ENCODE results near the gene NT5M. TPM values are rescaled to one million over a fixed set of nuclear protein-coding genes. Genes with fewer than 3 reads are reported as not detected.

NT5M gene
- total RNA-seq, 1 experiment from 2014 or later = 23.6 TPM

DNA sequence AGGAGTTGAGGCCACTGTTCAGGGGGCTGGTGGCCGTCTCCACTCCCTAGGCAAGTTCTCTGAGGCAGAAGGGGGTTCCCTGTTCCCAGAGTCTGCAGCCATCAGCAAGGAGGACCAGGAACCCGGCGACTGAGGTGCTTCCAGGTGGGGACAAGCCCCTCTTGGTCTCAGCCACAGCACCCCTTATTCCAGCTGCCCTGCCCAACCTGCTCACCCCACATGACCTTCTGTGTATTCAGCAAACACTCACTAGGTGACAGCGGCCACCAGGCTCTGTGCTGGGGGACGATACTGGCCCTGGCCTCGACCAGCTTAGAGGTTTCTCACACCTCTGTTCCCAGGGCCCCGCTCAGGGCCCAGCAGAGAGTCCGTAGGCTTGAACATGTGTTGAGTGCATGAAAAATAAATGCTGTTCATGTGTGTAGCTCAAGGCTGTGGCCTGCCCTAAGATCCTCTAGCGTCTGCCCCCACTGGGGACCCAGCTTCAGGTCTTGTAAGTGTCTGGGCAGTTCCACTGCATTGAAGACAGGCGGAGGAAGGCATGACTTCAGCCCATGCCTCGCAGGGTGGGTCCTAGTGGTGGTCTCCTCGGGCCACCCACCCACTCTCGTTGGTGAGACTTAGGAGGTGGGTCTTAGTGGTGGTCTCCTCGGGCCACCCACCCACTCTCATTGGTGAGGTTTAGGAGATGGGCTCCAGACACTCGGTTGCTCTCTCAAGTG is 44.2 kb downstream of the NT5M start:
- no peak for DNase-seq
- H3K36me3 ChIP-seq (ENCODE audit: insufficient read depth, low read length) = no peaks in the 10 kb centered on the region
- H3K27me3 ChIP-seq (ENCODE audit: low read length) = no peaks in the 10 kb centered on the region
- no peak overlapping the region for H3K9ac ChIP-seq (ENCODE audit: low read length)
- H3K4me2 ChIP-seq (ENCODE audit: low read depth, low read length, poor library complexity, severe bottlenecking) = no peak overlapping the region
- no peaks in the 10 kb centered on the region for H3K9me3 ChIP-seq (ENCODE audit: low read length)
- H3K9me2 ChIP-seq (replicated peaks; ENCODE audit: insufficient read depth, low read length) = no peaks in the 10 kb centered on the region
- H3K27ac ChIP-seq (ENCODE audit: low read length) = no peak overlapping the region
- no peaks in the 10 kb centered on the region for H3K79me2 ChIP-seq (ENCODE audit: low read length)
- no peak overlapping the region for H2AFZ ChIP-seq (ENCODE audit: low read length)
- H4K20me1 ChIP-seq (ENCODE audit: insufficient read depth, low read depth, low read length) = 0 out of 2 replicates have a peak, but pooled peaks cover 3% of the 10 kb centered on the region
- H3K4me1 ChIP-seq (ENCODE audit: low read length) = no peaks in the 10 kb centered on the region
- H3K4me3 ChIP-seq (ENCODE audit: low read length) = no peak overlapping the region

DNA sequence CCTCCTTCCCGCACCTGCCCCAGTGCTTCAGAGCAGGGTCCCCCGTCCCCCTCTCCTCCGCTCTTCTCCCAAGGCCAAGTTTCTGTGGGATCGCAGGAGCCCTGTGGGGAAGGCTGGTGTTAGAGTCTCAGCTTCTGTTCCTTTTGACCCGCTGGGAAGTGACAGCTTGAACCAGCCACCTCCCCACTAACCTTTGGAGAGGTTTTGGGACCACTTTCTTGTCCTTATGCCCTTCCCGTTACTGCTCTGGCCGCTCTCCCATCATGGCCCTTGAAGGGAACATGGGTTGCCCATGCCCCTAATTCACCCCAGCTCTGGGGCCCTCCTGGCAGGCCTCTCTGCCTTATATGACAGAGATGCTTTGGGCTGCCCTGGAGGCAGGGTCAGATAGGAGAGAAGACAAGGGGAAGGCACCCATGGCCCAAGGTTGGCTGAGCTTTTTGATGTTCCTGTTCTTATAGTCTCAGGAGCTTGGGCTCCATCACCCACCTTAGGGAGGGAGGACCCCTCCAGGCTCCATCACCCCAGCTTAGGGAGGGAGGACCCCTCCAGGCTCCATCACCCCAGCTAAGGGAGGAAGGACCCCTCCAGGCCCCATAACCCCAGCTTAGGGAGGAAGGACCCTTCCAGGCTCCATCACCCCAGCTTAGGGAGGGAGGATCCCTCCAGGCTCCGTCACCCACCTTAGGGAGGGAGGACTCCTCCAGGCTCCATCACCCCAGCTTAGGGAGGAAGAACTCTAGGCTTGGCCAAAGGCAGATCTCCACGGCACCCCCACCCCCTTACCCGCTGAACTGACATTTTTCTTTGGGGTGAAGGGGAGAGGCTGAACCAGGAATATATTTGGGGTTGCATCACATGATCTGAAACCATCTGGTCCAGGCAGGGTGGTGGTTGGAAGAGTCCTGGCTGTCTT is 45.0 kb downstream of the NT5M start:
- Histone ChIP-seq H2AFZ (ENCODE audit: low read length) (no peak overlapping the region), H3K9me2 (replicated peaks; ENCODE audit: insufficient read depth, low read length) (no peaks in the 10 kb centered on the region), H4K20me1 (ENCODE audit: insufficient read depth, low read depth, low read length) (0 out of 2 replicates have a peak, but pooled peaks cover 3% of the 10 kb centered on the region), H3K27me3 (ENCODE audit: low read length) (no peaks in the 10 kb centered on the region), H3K9ac (ENCODE audit: low read length) (no peak overlapping the region), H3K27ac (ENCODE audit: low read length) (no peak overlapping the region), H3K79me2 (ENCODE audit: low read length) (no peaks in the 10 kb centered on the region), H3K4me2 (ENCODE audit: low read depth, low read length, poor library complexity, severe bottlenecking) (no peak overlapping the region), H3K36me3 (ENCODE audit: insufficient read depth, low read length) (no peaks in the 10 kb centered on the region), H3K4me1 (ENCODE audit: low read length) (no peaks in the 10 kb centered on the region), H3K4me3 (ENCODE audit: low read length) (no peak overlapping the region), H3K9me3 (ENCODE audit: low read length) (no peaks in the 10 kb centered on the region)
- DNase-seq = no peak

DNA sequence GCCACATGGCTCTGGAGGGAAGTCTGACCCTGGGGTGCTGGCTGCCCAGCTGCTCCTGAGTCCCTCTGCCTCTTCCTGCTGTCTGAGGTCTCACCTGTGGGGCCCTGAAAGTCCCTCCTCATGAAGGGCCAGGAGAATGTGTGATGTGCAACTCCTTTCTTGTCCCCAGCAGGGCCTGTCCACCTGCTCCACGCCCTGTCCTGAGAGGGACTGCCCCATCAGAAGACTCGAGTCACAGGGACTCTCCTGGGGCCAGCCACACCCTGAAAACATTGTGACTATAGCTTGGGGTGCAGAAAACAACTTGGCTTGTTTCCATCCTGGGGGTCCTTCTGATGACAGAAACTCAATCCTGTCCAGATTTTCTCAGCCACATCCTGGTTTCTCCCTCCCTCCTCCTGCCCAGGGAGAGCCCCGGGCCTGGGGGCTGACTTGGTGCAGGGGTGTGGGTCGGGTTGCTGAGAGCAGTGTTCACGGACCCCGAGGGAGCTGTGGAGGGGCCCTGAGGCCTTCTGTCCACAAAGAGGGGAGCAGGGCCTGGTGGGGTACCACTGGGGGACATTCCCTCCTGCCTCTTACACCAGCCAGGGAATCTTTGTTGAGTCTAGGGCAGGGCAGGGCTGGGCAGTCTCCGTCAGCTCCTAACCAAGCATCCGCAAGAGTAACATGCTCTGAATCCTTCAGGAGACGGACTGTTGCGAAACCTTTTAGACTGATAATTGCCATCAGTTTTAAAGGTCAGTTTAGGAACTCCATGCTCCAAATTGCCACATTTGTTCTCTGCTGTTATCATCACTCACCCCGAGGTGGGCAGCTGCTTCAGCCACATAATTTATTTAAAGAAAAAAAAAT is 45.9 kb downstream of the NT5M start:
- Histone ChIP-seq H3K9ac (ENCODE audit: low read length) (no peak overlapping the region), H3K36me3 (ENCODE audit: insufficient read depth, low read length) (no peaks in the 10 kb centered on the region), H3K9me3 (ENCODE audit: low read length) (no peaks in the 10 kb centered on the region), H3K9me2 (replicated peaks; ENCODE audit: insufficient read depth, low read length) (no peaks in the 10 kb centered on the region), H3K4me1 (ENCODE audit: low read length) (no peaks in the 10 kb centered on the region), H4K20me1 (ENCODE audit: insufficient read depth, low read depth, low read length) (0 out of 2 replicates have a peak, but pooled peaks cover 3% of the 10 kb centered on the region), H3K27ac (ENCODE audit: low read length) (no peak overlapping the region), H2AFZ (ENCODE audit: low read length) (no peak overlapping the region), H3K79me2 (ENCODE audit: low read length) (no peaks in the 10 kb centered on the region), H3K4me3 (ENCODE audit: low read length) (no peak overlapping the region), H3K27me3 (ENCODE audit: low read length) (no peaks in the 10 kb centered on the region), H3K4me2 (ENCODE audit: low read depth, low read length, poor library complexity, severe bottlenecking) (no peak overlapping the region)
- no peak for DNase-seq

DNA sequence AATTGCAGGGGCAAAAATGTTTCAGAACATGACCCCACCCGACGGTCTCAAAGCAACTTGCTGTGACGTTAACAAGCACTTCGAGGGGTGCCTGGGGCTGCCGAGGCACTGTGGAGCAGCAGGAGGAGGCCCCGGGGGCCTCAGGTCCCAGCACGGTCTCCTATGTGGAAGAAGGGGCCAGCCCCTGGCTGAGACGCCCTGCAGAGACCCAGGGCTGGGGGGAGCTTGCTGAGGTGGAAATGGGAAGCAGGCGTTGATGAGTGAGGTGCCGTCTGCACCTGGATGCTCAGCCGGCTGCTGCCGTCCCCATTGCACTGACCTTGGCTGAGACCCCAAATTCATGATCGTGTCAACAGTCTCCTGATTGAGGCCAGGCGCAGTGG is 46.5 kb downstream of the NT5M start:
- H3K9me2 ChIP-seq (replicated peaks; ENCODE audit: insufficient read depth, low read length) = no peaks in the 10 kb centered on the region

DNA sequence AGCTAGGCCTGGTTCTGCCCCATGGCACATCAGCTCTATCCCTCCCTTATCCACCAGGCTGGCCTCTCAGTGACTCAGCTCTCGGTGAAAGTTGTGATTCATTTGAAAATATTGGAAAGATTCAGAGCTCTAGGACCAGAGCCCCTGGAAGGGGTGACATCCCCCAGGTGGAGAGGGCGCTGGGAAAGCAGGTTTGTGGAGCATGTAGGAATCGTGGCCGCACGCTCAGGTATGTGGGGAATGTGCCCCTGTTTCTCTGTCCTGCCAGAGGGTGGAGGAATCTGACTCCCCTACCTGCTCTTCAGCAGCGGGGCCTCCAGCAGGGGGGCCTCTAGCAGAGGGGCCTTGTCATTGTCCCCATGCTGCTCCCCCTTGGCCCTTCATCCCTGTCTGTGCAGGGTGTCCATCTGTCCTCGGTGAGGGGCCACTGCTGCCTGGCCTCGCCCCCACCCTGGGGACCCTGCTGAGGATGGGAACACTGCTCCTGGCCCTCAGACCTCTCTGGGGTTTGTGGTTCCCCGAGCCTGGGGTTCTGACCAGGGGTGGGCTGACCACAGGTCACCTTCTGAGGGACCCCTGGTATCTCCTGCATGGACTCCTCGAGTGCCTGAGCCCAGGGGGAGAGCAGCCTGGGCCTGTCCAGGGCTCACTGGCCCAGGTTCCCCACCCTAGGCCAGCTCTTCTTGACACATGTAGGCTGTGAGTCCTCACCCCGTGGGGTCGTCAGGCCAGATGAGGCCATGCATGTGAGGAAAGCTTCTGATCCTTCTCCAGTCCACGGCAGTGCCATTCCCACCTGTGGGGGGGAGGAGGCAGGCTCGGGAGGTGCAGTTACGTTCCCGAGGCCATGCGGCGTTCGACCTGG is 47.5 kb downstream of the NT5M start:
- Histone ChIP-seq H3K36me3 (ENCODE audit: insufficient read depth, low read length) (no peaks in the 10 kb centered on the region), H3K79me2 (ENCODE audit: low read length) (no peaks in the 10 kb centered on the region), H3K9ac (ENCODE audit: low read length) (no peak overlapping the region), H4K20me1 (ENCODE audit: insufficient read depth, low read depth, low read length) (0 out of 2 replicates have a peak, but pooled peaks cover 3% of the 10 kb centered on the region), H3K4me2 (ENCODE audit: low read depth, low read length, poor library complexity, severe bottlenecking) (no peak overlapping the region), H3K27me3 (ENCODE audit: low read length) (no peaks in the 10 kb centered on the region), H3K4me3 (ENCODE audit: low read length) (no peak overlapping the region), H3K9me2 (replicated peaks; ENCODE audit: insufficient read depth, low read length) (no peaks in the 10 kb centered on the region), H3K4me1 (ENCODE audit: low read length) (peaks cover 3% of the 10 kb centered on the region), H3K27ac (ENCODE audit: low read length) (no peak overlapping the region), H2AFZ (ENCODE audit: low read length) (no peak overlapping the region), H3K9me3 (ENCODE audit: low read length) (no peaks in the 10 kb centered on the region)
- DNase-seq = no peak

More for the DNA sequence above, 46.5 kb downstream of the NT5M start:
- H4K20me1 ChIP-seq (ENCODE audit: insufficient read depth, low read depth, low read length) = 0 out of 2 replicates have a peak, but pooled peaks cover 3% of the 10 kb centered on the region
- H3K4me1 ChIP-seq (ENCODE audit: low read length) = no peaks in the 10 kb centered on the region
- H2AFZ ChIP-seq (ENCODE audit: low read length) = no peak overlapping the region
- H3K27me3 ChIP-seq (ENCODE audit: low read length) = no peaks in the 10 kb centered on the region
- H3K27ac ChIP-seq (ENCODE audit: low read length) = no peak overlapping the region
- no peaks in the 10 kb centered on the region for H3K9me3 ChIP-seq (ENCODE audit: low read length)
- H3K79me2 ChIP-seq (ENCODE audit: low read length) = no peaks in the 10 kb centered on the region
- no peak overlapping the region for H3K4me3 ChIP-seq (ENCODE audit: low read length)
- DNase-seq = no peak
- no peak overlapping the region for H3K4me2 ChIP-seq (ENCODE audit: low read depth, low read length, poor library complexity, severe bottlenecking)
- no peaks in the 10 kb centered on the region for H3K36me3 ChIP-seq (ENCODE audit: insufficient read depth, low read length)
- H3K9ac ChIP-seq (ENCODE audit: low read length) = no peak overlapping the region

DNA sequence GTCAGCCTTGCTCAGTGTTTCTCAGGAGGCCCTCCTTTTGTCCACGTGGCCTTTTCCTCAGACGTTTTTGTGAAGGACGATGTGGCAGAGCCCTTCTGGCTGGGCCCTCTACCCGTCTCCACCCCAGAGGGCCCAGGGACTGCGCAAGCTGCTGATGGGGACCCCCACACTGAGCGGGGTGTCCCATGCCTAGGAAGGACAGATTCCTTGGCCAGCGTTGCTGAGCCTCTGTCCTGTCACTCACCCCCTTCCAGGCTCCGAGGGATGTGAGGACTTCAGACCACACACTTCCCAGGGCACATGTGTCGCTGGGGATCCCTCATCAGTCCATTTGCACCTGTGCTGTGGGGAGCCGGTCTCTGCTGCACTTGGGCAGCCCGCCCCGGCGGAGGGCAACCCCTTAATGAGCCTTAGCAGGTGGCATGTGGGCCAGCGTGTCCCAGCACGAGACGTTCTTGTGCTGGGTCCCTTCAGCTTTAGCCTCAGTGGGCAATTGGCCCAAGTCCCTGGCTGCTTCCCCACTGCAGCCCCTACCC is 48.3 kb downstream of the NT5M start:
- no peaks in the 10 kb centered on the region for H3K9me2 ChIP-seq (replicated peaks; ENCODE audit: insufficient read depth, low read length)
- H3K4me3 ChIP-seq (ENCODE audit: low read length) = no peak overlapping the region
- 0 out of 2 replicates have a peak, but pooled peaks cover 3% of the 10 kb centered on the region for H4K20me1 ChIP-seq (ENCODE audit: insufficient read depth, low read depth, low read length)
- no peak for DNase-seq
- no peak overlapping the region for H2AFZ ChIP-seq (ENCODE audit: low read length)
- no peaks in the 10 kb centered on the region for H3K9me3 ChIP-seq (ENCODE audit: low read length)
- H3K9ac ChIP-seq (ENCODE audit: low read length) = no peak overlapping the region
- peaks cover 3% of the 10 kb centered on the region for H3K4me1 ChIP-seq (ENCODE audit: low read length)
- no peak overlapping the region for H3K27ac ChIP-seq (ENCODE audit: low read length)
- no peak overlapping the region for H3K4me2 ChIP-seq (ENCODE audit: low read depth, low read length, poor library complexity, severe bottlenecking)
- no peaks in the 10 kb centered on the region for H3K36me3 ChIP-seq (ENCODE audit: insufficient read depth, low read length)
- H3K79me2 ChIP-seq (ENCODE audit: low read length) = no peaks in the 10 kb centered on the region
- H3K27me3 ChIP-seq (ENCODE audit: low read length) = no peaks in the 10 kb centered on the region
